Neural crest cell (in vitro differentiated cells): Measurements from ENCODE around the gene ELMO1. TPM values are rescaled to one million over a fixed set of nuclear protein-coding genes. Genes with fewer than 3 reads are reported as not detected.

ENCODE experiments used
- DNase-seq: peaks from one replicate; pipeline ENCODE4 v3.0.0; 2021; ENCODE audit warnings: low read depth, mixed read lengths, low spot score
- H3K27ac Mint-ChIP-seq: one replicate; pipeline ENCODE4 v1.8.0; 2021; ENCODE audit warnings: mild to moderate bottlenecking, mixed read lengths; ENCODE audit not compliant: unreplicated experiment
- H3K27me3 Mint-ChIP-seq: 2 replicates; pipeline ENCODE4 v1.8.0; 2021; ENCODE audit warnings: low read depth, mild to moderate bottlenecking, mixed read lengths
- H3K36me3 Mint-ChIP-seq: 2 replicates; pipeline ENCODE4 v1.8.0; 2021; ENCODE audit warnings: low read depth, mild to moderate bottlenecking, mixed read lengths
- H3K4me1 Mint-ChIP-seq: 2 replicates; pipeline ENCODE4 v1.8.0; 2021; ENCODE audit warnings: mixed read lengths
- H3K4me3 Mint-ChIP-seq: one replicate; pipeline ENCODE4 v1.8.0; 2021; ENCODE audit warnings: mild to moderate bottlenecking, mixed read lengths
- H3K9me3 Mint-ChIP-seq: 2 replicates; pipeline ENCODE4 v1.8.0; 2021; ENCODE audit warnings: mixed read lengths
- total RNA-seq: library from RNA; stranded (reverse); gene quantifications from 2 replicates; pipeline ENCODE4 v1.2.1, GENCODE V29; 2021
- TF ChIP-seq, protein P1 (sequence below): fragments of 200-600 bp; sonication (generic); conservative IDR thresholded peaks from 2 replicates; pipeline ENCODE4 v1.5.0; 2021; ENCODE audit warnings: antibody characterized with exemption, mild to moderate bottlenecking

ELMO1 gene
- total RNA-seq, 1 donor from 2014 or later = 7.4 TPM

DNA sequence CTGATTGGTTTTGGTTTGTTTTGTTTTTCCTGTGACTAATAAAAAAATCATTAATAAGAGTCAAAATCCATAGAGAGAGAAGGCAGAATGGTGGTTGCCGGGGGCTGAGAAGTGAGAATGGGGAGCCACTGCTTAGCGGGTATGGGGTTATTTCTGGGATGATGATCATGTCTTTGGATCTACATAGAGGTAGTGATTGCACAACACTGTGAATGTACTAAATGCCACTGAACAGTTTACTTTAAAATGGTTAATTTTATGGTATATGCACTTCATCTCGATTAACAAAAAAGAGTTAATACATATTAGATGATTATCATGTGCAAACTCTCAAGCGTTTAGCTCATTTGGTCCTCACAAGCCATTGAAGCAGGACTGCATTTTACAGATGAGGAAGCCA, 342.9 kb downstream of the ELMO1 start:
- H3K4me1 Mint-ChIP-seq = peaks cover 25% of the 10 kb centered on the region
- peak overlapping the region; percentile 13 for H3K27ac Mint-ChIP-seq
- H3K27me3 Mint-ChIP-seq = no peaks in the 10 kb centered on the region
- TF ChIP-seq, protein P1, sequence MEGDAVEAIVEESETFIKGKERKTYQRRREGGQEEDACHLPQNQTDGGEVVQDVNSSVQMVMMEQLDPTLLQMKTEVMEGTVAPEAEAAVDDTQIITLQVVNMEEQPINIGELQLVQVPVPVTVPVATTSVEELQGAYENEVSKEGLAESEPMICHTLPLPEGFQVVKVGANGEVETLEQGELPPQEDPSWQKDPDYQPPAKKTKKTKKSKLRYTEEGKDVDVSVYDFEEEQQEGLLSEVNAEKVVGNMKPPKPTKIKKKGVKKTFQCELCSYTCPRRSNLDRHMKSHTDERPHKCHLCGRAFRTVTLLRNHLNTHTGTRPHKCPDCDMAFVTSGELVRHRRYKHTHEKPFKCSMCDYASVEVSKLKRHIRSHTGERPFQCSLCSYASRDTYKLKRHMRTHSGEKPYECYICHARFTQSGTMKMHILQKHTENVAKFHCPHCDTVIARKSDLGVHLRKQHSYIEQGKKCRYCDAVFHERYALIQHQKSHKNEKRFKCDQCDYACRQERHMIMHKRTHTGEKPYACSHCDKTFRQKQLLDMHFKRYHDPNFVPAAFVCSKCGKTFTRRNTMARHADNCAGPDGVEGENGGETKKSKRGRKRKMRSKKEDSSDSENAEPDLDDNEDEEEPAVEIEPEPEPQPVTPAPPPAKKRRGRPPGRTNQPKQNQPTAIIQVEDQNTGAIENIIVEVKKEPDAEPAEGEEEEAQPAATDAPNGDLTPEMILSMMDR = no peak
- no peak for DNase-seq
- no peak overlapping the region for H3K4me3 Mint-ChIP-seq
- H3K36me3 Mint-ChIP-seq = no peaks in the 10 kb centered on the region
- H3K9me3 Mint-ChIP-seq = no peaks in the 10 kb centered on the region

DNA sequence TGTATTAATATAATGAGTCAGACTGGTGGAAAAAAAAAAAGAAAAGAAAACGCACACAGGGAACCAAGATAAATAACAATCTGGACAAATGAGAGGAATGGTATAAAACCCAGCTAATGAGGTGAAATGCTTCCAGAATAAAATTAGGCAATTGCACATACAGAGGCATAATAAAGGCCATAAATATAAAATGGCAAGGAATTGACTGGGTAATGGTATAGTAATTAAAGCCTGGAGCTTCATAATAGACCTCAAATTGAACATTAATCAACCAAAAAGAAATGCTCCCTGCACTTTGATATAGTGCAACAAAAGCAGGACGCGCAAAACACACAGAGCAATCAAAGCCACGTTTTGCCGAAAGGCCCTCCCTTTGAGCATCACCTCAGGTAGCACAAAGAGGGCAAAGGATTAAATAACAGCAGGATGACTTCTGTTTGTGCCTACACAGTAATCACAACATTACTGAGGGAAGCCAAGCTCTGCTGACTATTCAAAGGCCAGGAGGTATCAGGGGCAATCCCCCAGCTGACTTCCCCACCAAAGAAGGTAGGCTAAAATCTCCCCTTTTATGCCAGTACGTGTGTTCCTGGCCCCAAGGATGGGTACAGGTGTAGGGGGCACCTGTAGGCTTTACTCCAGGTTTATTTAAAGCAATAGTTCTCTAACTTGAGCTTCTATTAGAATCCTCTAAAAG, 343.7 kb downstream of the ELMO1 start:
- H3K27me3 Mint-ChIP-seq = no peaks in the 10 kb centered on the region
- no peak for DNase-seq
- TF ChIP-seq, protein P1 = no peak
- peaks cover 25% of the 10 kb centered on the region for H3K4me1 Mint-ChIP-seq
- H3K27ac Mint-ChIP-seq = no peak overlapping the region
- no peak overlapping the region for H3K4me3 Mint-ChIP-seq
- peaks cover 3% of the 10 kb centered on the region for H3K36me3 Mint-ChIP-seq
- no peaks in the 10 kb centered on the region for H3K9me3 Mint-ChIP-seq

GRCh38 chr7:37102518-37103137, 346.0 kb downstream of the ELMO1 start:
- Mint-ChIP-seq H3K36me3 (peaks cover 3% of the 10 kb centered on the region), H3K4me3 (no peak overlapping the region), H3K27ac (no peak overlapping the region), H3K9me3 (no peaks in the 10 kb centered on the region), H3K4me1 (peaks cover 10% of the 10 kb centered on the region), H3K27me3 (no peaks in the 10 kb centered on the region)
- TF ChIP-seq, protein P1 = no peak
- no peak for DNase-seq

DNA sequence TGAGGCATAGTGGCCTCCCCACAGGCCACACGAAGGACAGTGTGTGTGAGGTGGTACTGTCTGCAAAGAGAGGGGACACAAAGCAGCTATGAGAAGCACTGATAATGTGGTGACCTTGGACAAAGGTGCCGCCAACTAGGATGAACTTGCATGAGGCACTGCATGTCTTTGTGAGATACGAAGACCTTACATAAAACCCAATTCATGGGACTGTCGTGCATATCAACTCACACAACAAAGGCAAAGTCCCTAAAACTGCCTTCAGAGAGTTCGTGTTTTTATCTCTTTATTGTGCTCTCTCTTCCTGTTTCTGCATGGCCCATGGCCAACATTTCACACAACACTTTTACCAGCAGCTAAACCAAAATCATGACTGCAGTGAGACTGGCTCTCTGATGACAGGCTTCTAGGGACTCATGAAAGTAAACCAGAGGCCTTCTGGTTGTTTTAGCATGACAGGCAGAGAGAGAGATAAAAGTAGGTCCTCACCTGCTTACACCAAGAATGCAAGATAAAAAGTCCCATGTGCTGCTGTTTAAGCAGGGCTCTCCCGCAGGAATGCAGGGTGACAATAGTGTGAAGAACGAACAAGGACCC, 347.8 kb downstream of the ELMO1 start:
- Mint-ChIP-seq H3K27me3 (no peaks in the 10 kb centered on the region), H3K27ac (no peak overlapping the region), H3K4me1 (peaks cover 7% of the 10 kb centered on the region), H3K36me3 (peaks cover 6% of the 10 kb centered on the region), H3K4me3 (no peak overlapping the region), H3K9me3 (no peaks in the 10 kb centered on the region)
- DNase-seq = no peak
- TF ChIP-seq, protein P1 = no peak

GRCh38 chr7:37098762-37099161, 349.9 kb downstream of the ELMO1 start:
- H3K27ac Mint-ChIP-seq = no peak overlapping the region
- no peak overlapping the region for H3K4me3 Mint-ChIP-seq
- no peaks in the 10 kb centered on the region for H3K27me3 Mint-ChIP-seq
- DNase-seq = no peak
- peaks cover 9% of the 10 kb centered on the region for H3K36me3 Mint-ChIP-seq
- TF ChIP-seq, protein P1 = no peak
- no peaks in the 10 kb centered on the region for H3K9me3 Mint-ChIP-seq
- H3K4me1 Mint-ChIP-seq = peaks cover 7% of the 10 kb centered on the region
